Hepatocyte (in vitro differentiated cells): ENCODE results near the gene DIP2C.

Experiments
- EZH2 ChIP-seq: fragments of 200-600 bp; sonication (generic); IDR thresholded peaks from 2 replicates; pipeline ENCODE4 v1.6.1; 2016; ENCODE audit warnings: antibody characterized with exemption, mild to moderate bottlenecking, borderline replicate concordance
- EZH2phosphoT487 ChIP-seq: fragments of 200-600 bp; sonication (generic); IDR thresholded peaks from one replicate; pipeline ENCODE4 v1.6.1; 2018; ENCODE audit warnings: antibody characterized with exemption, mild to moderate bottlenecking, low read depth, moderate library complexity; ENCODE audit not compliant: unreplicated experiment, severe bottlenecking
- TF ChIP-seq, protein P1 (sequence below): fragments of 200-600 bp; sonication (generic); IDR thresholded peaks from 2 replicates; pipeline ENCODE4 v1.5.1; 2016; ENCODE audit warnings: antibody characterized with exemption, mild to moderate bottlenecking; ENCODE audit not compliant: poor library complexity

- TF ChIP-seq, protein P1, sequence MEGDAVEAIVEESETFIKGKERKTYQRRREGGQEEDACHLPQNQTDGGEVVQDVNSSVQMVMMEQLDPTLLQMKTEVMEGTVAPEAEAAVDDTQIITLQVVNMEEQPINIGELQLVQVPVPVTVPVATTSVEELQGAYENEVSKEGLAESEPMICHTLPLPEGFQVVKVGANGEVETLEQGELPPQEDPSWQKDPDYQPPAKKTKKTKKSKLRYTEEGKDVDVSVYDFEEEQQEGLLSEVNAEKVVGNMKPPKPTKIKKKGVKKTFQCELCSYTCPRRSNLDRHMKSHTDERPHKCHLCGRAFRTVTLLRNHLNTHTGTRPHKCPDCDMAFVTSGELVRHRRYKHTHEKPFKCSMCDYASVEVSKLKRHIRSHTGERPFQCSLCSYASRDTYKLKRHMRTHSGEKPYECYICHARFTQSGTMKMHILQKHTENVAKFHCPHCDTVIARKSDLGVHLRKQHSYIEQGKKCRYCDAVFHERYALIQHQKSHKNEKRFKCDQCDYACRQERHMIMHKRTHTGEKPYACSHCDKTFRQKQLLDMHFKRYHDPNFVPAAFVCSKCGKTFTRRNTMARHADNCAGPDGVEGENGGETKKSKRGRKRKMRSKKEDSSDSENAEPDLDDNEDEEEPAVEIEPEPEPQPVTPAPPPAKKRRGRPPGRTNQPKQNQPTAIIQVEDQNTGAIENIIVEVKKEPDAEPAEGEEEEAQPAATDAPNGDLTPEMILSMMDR = no peak
- TF ChIP-seq EZH2phosphoT487 (no peak), EZH2 (no peak)
Observed at GRCh38 chr10:364267-364775, 325.1 kb downstream of the DIP2C start.
